Suppressor macrophage (primary cell): ENCODE data around the gene DCD.
A peak's percentile ranks its signal among the peaks of the same experiment; 100 is the strongest.
"Not testable (repeated sequence)": the region's sequence is repeated elsewhere in the genome, so short reads cannot be mapped to it uniquely, and the experiment has no call there.

Experiments used
- DNase-seq, 4 experiments: peaks; one replicate each; pipeline ENCODE4 v3.0.0-alpha.2; 2020 to 2022

The DCD gene

GRCh38 chr12:54653025-54653424 is 4.9 kb upstream of the DCD start:
- DNase-seq = no peak

GRCh38 chr12:54650889-54651288 is 2.7 kb upstream of the DCD start:
- no peak for DNase-seq

DNA sequence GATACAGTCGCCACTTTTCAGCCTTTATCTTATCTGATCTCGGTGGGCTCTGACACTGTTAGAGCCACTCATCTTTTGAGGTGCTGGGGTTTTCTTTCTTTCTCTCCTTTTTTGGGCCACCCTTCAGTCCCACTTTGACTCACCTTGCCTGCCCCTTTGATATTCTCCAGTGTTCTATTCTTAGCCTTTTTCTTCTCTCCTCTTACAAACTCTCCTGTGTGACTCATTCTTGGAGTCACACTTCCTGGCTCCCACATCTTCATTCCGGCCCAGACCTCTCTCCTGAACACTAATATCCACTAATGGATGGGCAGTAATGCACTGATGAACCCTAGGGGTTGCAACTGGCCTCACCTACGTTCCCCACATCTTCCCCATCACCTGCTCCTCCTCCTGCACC is 2.2 kb upstream of the DCD start:
- peak in 1 of 4 experiments; percentile 40 for DNase-seq

- DNase-seq = no peak
These were observed 1.7 kb upstream of the DCD start for GRCh38 chr12:54649825-54650224.

GRCh38 chr12:54641554-54641953 is 6.6 kb downstream of the DCD start:
- peak in 2 of 4 experiments; percentile 24 to 50 for DNase-seq

DNA sequence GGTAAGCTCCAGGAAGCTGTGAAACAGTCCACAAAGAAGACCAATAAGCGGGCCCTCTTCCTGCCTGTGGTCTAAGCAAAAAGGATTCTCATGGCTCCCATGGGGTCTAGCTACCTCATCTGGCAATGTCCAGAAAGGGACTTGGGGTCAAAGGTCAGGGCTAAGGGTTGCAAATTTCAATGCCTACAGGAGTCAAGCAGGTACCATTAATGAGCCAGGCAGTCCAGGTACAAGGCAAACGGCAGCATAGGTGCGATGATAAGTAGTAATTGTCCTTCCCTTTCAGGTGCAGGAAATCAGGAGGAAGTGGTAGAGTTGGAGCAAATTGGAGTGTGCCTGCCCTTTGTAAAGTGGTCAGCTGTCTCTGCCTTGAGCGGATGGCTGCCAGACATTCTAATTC is 7.1 kb downstream of the DCD start:
- DNase-seq = no peak

DNA sequence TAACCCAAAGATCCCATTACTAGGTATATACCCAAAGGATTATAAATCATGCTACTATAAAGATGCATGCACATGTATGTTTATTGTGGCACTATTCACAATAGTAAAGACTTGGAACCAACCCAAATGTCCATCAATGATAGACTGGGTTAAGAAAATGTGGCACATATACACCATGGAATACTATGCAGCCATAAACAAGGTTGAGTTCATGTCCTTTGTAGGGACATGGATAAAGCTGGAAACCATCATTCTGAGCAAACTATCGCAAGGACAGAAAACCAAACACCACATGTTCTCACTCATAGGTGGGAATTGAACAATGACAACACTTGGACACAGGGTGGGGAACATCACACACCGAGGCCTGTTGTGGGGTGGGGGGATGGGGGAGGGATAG is 9.1 kb downstream of the DCD start:
- not testable (repeated sequence) for DNase-seq

- no peak for DNase-seq
These were observed 13.4 kb downstream of the DCD start, which contains the start of gene LACRT for GRCh38 chr12:54634795-54635194. Gene LACRT, minus strand, starts transcription at chr12:54634895. Its CDS starts 54 bp downstream, at chr12:54634841.

- DNase-seq = no peak
These were observed 16.0 kb downstream of the DCD start for GRCh38 chr12:54631988-54632728.

DNA sequence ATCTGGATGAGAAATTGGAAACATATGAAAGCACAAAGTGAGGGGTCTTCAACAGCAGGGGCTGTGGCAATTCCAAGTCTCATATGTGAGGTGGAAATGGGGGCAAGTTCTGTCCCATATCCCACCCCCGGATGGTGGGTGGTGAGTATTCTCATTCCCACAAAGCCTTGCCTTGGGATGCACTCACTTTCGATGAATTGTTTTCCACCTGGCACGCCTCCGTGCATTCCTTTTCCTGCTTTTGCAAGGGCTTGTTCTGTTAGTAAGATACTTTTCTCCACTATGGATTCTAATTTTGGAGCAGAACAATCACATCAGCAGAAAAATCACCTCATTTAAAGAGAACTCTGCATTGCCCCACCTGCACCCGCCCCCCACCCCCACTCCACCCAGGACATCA is 16.6 kb downstream of the DCD start:
- DNase-seq = no peak

DNA sequence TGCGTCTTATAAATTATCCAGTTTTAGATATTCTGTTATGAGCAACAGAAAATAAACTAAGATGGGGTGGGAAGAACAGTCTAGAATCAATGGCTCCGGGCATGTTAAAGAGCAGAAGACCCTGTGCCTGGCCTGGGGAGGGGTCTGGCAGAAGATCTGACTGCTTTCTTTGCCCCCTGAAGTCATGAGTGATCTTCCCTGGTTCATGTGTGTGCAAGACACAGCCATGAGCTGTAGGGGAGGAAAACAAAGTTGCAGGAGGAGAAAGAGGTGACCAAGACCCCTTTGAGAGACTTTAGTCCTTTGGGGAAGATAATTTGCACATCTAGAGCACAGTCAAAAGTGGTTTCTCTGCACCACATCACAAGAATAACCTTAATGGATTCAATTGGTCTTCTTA is 18.2 kb downstream of the DCD start:
- DNase-seq = no peak

DNA sequence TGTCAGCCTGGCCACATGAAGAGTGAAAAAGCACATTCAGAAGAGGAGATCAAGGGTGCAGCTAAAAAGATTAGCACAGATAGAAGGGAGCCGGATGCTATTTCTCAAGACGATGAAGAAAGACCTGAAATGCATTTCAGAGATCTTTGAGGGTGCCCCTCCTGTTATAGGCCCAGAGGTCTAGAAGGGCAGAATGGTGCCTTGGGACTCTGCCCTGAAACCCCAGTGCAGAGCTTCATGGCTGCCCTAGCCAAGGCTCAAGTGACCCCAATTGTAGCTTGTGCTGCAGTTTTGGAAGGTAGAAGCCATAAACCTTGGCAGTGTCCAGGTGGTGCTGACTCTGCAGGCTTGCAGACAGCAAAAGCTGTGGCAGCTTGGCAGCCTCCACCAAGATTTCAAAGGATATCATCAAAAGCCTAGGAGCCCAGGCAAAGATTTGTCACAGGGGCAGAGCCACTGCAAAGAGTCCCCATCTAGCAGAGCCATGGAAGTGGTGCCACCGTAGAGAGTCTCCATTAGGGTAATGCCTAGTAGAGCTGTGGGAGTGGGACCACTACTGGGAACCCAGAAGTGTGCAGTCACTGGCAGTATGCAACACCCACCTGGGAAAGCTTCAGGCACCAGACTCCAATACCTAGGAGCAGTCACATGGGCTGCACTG is 19.8 kb downstream of the DCD start:
- DNase-seq = no peak

- no peak for DNase-seq
These were observed 20.9 kb downstream of the DCD start for GRCh38 chr12:54627304-54627703.

DNA sequence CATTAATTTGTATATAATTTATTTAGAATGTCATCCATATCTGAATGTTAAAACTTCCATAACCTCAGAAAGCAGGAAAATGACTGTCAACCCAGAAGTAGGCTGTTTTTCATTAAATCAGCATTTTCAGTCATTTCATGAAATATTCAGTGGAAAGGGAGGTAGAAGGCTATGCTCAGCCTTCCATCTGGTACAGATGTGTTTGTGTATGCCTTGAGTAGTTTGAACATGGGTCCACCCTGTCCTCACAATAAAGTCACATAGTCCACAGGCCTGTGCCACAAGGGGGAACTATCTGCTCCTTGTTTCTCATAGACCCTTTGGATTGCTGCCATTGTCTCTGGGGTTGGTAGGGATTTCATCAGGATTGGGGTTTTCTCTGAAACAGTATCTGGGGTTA is 22.6 kb downstream of the DCD start:
- no peak for DNase-seq

- no peak for DNase-seq
These were observed 23.6 kb downstream of the DCD start for GRCh38 chr12:54624315-54625279.

GRCh38 chr12:54622463-54623183 is 25.5 kb downstream of the DCD start:
- DNase-seq = peak in 2 of 4 experiments; percentile 31 to 38

DNA sequence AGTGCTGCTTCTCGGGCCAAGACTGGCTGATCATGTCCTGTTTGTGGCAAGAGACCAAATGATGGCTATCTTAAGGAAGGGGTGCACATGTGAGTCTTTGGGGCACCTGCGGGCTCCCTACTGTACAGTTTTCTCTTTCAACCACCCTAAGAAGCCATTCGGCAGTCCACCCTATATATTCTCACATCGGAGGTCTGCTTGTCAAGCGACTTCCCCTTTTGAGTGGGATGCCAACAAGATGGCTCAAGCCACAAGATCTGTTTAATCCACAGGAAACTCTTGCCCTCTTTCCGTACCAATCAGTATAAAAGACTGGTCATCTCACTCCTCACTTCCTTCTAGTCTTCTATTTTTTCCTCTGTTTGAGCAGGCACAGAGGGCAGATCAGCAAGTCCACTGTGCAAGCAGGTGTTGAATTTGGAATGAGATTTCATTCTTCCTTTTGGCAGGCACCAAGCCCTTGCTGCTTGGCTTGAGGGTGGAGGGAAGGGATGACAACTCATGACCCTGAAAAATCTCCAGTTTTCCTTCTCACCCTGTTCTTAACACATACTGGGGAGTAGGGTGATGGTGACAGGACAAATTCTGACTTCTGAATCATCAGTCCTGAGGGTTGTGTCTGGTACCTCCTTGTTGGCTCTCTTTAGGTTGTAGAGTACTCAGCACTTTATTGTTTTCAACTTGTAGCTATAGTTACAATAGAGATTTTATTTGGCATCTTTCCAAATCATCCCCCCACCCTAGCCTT is 31.1 kb downstream of the DCD start:
- peak in 3 of 4 experiments; percentile 10 to 38 (median 33) for DNase-seq

DNA sequence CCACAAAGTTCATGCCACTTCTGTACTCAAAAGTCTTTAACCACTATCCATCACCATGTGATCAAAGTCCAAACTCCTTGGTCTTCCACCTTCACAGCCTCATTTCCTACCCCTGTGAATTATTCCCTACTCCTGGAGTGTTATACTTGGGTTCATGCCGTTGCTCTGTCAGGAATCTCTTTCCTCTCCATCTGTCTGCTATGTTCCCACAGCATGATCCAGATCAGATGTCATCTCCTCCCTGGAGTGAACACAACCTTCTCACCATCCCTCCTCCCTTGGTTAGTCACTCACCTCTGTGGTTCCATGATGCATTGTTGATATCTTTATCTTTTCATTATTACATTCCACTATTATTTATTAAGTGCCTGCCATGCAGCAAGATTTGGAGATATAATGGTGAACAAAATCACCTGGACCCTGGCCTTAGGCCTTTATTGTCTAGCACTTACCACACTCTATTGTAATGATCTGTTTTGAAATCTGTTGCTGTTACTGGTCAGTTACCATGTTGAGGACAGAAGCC is 35.9 kb downstream of the DCD start:
- DNase-seq = no peak

DNA sequence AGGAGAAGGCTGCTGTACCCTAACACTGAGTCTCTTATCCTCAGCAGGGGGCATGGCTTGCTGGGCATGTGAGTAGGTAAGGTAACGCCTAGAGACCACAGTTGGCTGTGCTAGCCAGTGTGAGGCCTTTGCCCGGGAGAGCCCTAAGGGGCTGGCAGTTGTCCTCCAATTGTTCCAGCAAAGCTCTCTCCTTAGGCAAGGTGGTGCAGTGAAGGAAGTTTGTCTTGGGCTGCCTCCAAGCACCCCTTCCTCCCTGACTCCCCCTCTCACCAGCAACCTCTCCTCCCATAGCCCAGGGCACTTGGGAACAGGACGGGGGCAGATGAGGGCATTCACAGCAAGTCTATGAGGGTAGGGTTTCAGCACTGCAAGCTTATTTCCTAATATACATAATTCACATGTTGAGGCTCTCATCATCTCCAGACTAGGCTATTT is 36.4 kb downstream of the DCD start:
- no peak for DNase-seq

DNA sequence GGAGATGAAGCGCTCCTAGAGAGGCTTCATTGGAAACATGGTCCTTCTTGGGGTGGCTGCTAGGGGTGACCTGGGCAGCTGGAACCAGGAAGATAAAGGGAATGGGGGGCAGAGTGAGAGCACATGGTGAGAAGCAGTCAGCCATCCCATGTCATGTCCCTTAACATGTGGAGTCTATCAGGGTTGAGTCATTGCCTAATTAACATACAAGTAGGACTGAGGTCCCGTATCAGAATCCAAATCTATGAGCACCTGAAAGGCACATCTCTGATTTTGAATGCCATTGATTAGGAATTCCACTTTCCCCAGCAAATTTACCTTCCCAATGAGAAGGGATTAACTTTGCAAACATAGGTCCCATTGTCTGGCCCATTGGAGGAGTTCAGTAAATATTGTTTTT is 39.4 kb downstream of the DCD start:
- DNase-seq = no peak

GRCh38 chr12:54608156-54608555 is 40.0 kb downstream of the DCD start:
- no peak for DNase-seq
